GM19099 (cell line): ENCODE measurements around the gene PCID2.

ENCODE experiments used
- POLR2A ChIP-seq: IDR thresholded peaks from 3 replicates; pipeline ENCODE4 v1.6.1; 2011; ENCODE audit warnings: low read depth; ENCODE audit not compliant: insufficient read length; ENCODE audit errors: extremely low read depth

The PCID2 gene

GRCh38 chr13:113166266-113166665, 42.2 kb downstream of the PCID2 start:
- no peak for TF ChIP-seq POLR2A

DNA sequence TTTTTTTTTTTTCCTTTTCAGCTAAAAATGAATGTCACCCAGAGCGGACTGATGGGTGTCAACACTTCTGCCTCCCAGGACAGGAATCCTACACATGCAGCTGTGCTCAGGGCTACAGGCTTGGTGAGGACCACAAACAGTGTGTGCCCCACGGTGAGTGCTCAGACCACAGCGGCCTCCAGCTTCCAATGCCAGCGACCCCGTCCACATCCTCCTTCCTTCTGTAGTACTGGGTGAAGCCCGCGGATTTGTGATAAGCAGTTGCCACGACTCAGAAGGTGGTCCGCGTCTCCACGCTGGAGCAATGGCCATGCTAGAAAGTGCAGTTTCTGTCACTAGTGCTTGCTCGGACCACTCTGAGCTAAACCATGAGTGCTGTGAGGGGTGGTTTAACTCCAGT, 44.0 kb downstream of the PCID2 start:
- TF ChIP-seq POLR2A, result no peak

GRCh38 chr13:113162783-113163685, 45.4 kb downstream of the PCID2 start:
- TF ChIP-seq POLR2A, result no peak

GRCh38 chr13:113161433-113161832, 47.0 kb downstream of the PCID2 start:
- no peak for TF ChIP-seq POLR2A

GRCh38 chr13:113160983-113161382, 47.5 kb downstream of the PCID2 start:
- no peak for TF ChIP-seq POLR2A

- no peak for TF ChIP-seq POLR2A
Measured at GRCh38 chr13:113159701-113160100, 48.8 kb downstream of the PCID2 start.

GRCh38 chr13:113158946-113159345, 49.5 kb downstream of the PCID2 start:
- no peak for TF ChIP-seq POLR2A

DNA sequence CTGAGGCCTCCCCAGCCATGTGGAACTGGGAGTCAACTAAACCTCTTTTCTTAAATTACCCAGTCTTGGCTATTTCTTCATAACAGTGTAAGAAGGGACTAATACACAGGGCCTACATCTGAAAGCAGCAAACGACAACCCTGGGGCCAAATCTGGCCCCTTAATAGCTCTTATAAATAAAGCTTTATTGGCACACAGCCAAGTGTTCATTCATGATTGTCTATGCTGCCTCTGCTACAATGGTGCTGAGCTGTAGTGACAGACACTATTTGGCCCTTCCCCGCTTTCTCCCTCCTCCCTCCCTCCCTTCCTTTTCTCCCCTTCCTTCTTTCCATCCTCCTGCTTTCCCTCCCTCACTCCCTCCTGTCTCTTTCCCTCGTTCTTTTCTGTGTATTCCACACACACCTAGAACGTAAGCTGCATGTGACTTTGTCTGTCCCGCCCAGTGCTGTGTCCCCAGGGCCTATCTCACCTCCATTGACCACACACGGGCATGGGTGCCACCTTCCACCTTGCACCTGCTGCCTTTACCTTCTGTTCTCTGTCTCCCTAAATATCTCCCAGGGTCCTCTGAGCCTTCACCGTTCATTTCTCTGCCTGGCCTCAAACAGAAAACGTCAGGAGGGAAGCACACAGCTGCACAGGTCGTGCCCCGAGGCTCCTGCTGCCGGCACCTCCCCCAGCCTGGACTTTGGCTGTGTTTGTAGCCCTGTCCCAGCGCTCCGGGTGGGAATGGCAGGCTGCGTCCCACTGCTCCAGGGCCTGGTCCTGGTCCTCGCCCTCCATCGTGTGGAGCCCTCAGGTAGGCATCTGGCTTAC, 50.3 kb downstream of the PCID2 start, which contains the start of gene PROZ:
Gene PROZ (plus strand): TSS at position 720 of the 819 bp plus-strand sequence. CDS start 13 bp downstream, at position 733.
- no peak for TF ChIP-seq POLR2A

DNA sequence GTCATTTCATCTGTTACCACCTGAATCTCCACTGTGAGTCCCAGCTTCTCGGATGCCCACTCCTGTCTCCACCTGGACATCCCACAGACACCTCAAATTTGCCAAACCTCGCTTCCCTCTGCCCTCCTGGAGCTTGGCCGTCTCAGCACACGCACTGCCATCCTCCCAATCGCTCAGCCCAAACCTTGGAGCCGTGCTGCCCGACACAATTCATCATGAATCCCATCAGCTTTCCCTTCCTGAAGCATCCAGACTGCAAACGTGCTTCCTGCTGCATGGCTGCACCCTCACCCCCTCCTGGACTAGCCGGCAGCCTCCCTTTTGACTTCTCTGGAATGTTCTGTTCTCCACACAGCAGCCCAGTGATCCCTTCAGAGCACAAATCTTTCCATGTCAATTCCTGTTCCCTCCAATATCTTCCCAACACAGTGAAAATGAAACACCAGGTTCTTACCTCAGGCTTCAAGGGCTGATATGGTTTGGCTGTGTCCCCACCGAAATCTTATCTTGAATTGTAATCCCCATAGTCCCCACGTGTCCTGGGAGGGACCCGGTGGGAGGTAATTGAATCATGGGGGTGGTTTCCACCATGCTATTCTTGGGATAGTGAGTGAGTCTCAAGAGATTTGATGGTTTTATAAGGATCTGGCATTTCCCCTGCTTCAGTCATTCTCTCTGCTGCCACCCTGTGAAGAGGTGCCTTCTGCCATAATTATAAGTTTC, 51.1 kb downstream of the PCID2 start:
- TF ChIP-seq POLR2A, result no peak

GRCh38 chr13:113155982-113156655, 52.4 kb downstream of the PCID2 start:
- no peak for TF ChIP-seq POLR2A

DNA sequence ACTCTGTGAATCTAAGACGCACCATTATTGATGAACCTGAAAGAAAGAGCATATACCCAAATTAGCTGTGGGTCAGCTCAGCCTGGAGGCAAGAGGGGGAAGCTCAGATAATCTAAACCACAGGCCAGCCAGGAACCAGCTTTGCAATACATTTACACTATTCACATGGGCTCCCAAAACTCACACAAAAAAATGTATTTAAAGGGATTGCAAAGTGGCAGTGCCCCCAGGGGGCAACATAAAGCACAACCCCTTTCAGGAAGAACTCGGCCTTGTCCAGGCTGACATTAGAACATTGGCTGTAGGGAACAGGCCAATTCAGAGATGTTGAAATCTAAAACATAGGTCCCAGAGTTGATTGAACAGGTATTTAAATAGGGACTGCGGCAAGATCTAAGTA, 53.3 kb downstream of the PCID2 start:
- no peak for TF ChIP-seq POLR2A

- TF ChIP-seq POLR2A, result peak; percentile 50
Measured at GRCh38 chr13:113153810-113154748, 54.4 kb downstream of the PCID2 start.
